Measurements from ENCODE around the gene SAMD13. TPM values are rescaled to one million over a fixed set of nuclear protein-coding genes. Genes with fewer than 3 reads are reported as not detected.

The SAMD13 gene
- total RNA-seq (2021): 0.61 and 0.97 TPM in 2 replicates
- long read RNA-seq: 0 reads

- Mint-ChIP-seq H3K4me3 (peak within 1 kb of the TSS; percentile 2 to 73; a peak in 4 of 5 replicates), H3K36me3 (ENCODE audit: insufficient read depth in 1 of 3, low read depth in 3 of 3) (no peaks in the 10 kb centered on the region; a peak in 1 of 7 replicates), H3K27ac (peak within 1 kb of the TSS; percentile 1 to 91 (median 50); a peak in 6 of 7 replicates), H3K9me3 (peaks cover 0 to 6% of the 10 kb centered on the region in 2 experiments; a peak in 3 of 5 replicates), H3K4me1 (peaks cover 37 to 45% of the 10 kb centered on the region in 2 experiments), H3K27me3 (ENCODE audit: low read depth) (peaks cover 5% of the 10 kb centered on the region; the same call in 1 of the 2 replicates)
- Histone ChIP-seq H4K91ac (ENCODE audit: insufficient read length, low read depth, low read length) (no peak within 1 kb of the TSS), H3K14ac (ENCODE audit: insufficient read depth, low read length) (no peak within 1 kb of the TSS; the same call in 1 of the 2 replicates), H3K4me1 (ENCODE audit: insufficient read depth, low read length) (peaks cover 10% of the 10 kb centered on the region; the same call in 1 of the 2 replicates), H3K18ac (ENCODE audit: insufficient read length, low read depth, low read length) (no peak within 1 kb of the TSS), H3K79me1 (ENCODE audit: insufficient read depth, low read depth, low read length, poor library complexity, severe bottlenecking) (no peaks in the 10 kb centered on the region), H3K9ac (ENCODE audit: extremely low read depth, insufficient read length, low read length) (no peak within 1 kb of the TSS), H4K8ac (replicated peaks; ENCODE audit: insufficient read length, low read depth, low read length) (no peak within 1 kb of the TSS), H2BK20ac (ENCODE audit: low read depth, low read length, poor library complexity, severe bottlenecking) (no peak within 1 kb of the TSS), H2AFZ (ENCODE audit: low read length) (no peak within 1 kb of the TSS), H2BK12ac (ENCODE audit: insufficient read length, low read depth, low read length) (no peak within 1 kb of the TSS), H3K23me2 (ENCODE audit: insufficient read length, low read depth, low read length, poor library complexity, severe bottlenecking) (peaks cover 12% of the 10 kb centered on the region), H3T11ph (ENCODE audit: low read length) (no peak within 1 kb of the TSS), H4K5ac (ENCODE audit: insufficient read length, low read depth, low read length) (no peak within 1 kb of the TSS), H3K56ac (ENCODE audit: insufficient read length, low read depth, low read length) (no peak within 1 kb of the TSS), H2BK120ac (ENCODE audit: low read depth, low read length, poor library complexity, severe bottlenecking) (no peak within 1 kb of the TSS), H3K4me2 (ENCODE audit: insufficient read depth, insufficient read length, low read length) (peak within 1 kb of the TSS; percentile 90), H2BK5ac (ENCODE audit: insufficient read length, low read length) (no peak within 1 kb of the TSS), H2BK15ac (ENCODE audit: low read depth, low read length) (no peak within 1 kb of the TSS), H3K23ac (ENCODE audit: insufficient read length, low read depth, low read length) (no peak within 1 kb of the TSS), H2AK5ac (ENCODE audit: insufficient read length, low read length) (no peak within 1 kb of the TSS), H3K4ac (ENCODE audit: low read depth, low read length) (no peak within 1 kb of the TSS), H3K27me3 (ENCODE audit: insufficient read depth, low read length) (no peaks in the 10 kb centered on the region), H4K20me1 (ENCODE audit: control insufficient read depth, insufficient read depth, insufficient read length) (no peaks in the 10 kb centered on the region), H3K9me3 (ENCODE audit: control insufficient read depth, low read depth, low read length) (no peaks in the 10 kb centered on the region), H3K79me2 (ENCODE audit: insufficient read depth, low read length) (no peaks in the 10 kb centered on the region), H3K27ac (ENCODE audit: insufficient read length, low read depth, low read length) (peak within 1 kb of the TSS; percentile 53)
- TF ChIP-seq CTCF (conservative IDR thresholded peaks at IDR 0.05): no peak
- no CpG with 5 or more reads among the region's 5 CpGs for WGBS (ENCODE audit: extremely low coverage, insufficient read length, low lambda C conversion rate)
- DNase-seq: no peak
These were observed at the start of gene SAMD13 for GRCh38 chr1:84301004-84301784. SAMD13 (plus strand) TSS chr1:84301708; CDS start chr1:84303235, 1,527 bp downstream.
